ENCODE measurements around the gene SPDYE3. TPM values are rescaled to one million over a fixed set of nuclear protein-coding genes. Genes with fewer than 3 reads are reported as not detected.
"Not testable (repeated sequence)": the region's sequence is repeated elsewhere in the genome, so short reads cannot be mapped to it uniquely, and the experiment has no call there.

The SPDYE3 gene
- total and polyA plus RNA-seq, 2 of the 4 experiments (the other 2 are of a cell fraction), result not detected

DNA sequence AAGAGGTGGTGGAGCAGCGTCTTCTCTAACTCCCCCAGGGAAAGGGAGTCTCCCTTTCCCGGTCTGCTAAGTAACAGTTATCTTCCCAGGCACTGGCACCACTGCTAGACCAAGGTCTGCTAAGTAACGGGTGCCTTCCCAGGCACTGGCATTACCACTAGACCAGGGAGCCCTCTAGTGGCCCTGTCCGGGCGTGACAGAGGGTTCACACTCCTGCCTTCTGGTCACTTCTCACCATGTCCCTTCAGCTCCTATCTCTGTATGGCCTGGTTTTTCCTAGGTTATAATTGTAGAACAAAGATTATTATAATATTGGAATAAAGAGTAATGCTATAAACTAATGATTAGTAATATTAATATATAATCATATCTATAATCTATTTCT lies 37.8 kb downstream of the SPDYE3 start:
- H3K9me1 ChIP-seq (ENCODE audit: insufficient read depth, low read length); H2AK9ac ChIP-seq (replicated peaks; ENCODE audit: low read depth, low read length, poor library complexity); H4K8ac ChIP-seq (ENCODE audit: low read depth in 2 of 2, low read length in 2 of 2); H3K4me3 ChIP-seq (ENCODE audit: insufficient read depth, low read depth, low read length); H2AK5ac ChIP-seq (ENCODE audit: low read depth, low read length); POLR2A ChIA-PET (ENCODE audit: unreplicated experiment); H3K27me3 ChIP-seq (ENCODE audit: control insufficient read depth, insufficient read depth, low read length); CTCF ChIA-PET; H3K14ac ChIP-seq (replicated peaks; ENCODE audit: low read depth, low read length); H3K27ac ChIP-seq (ENCODE audit: insufficient read depth, low read length); H4K5ac ChIP-seq (ENCODE audit: low read depth, low read length); H4K20me1 ChIP-seq (ENCODE audit: insufficient read depth, low read length); BruUV-seq (replicated peaks); H3K56ac ChIP-seq (ENCODE audit: extremely low read depth, insufficient read depth, low read length); intact Hi-C loops (cut with micrococcal nuclease); H2AFZ ChIP-seq (replicated peaks; ENCODE audit: low read length, poor library complexity); dilution Hi-C loops (cut with HindIII; ENCODE audit: low sequenced_read_pairs, unreplicated experiment); H3K9ac ChIP-seq (ENCODE audit: low read depth, low read length); H3K4ac ChIP-seq (ENCODE audit: low read depth, low read length); H4K91ac ChIP-seq (ENCODE audit: insufficient read depth, low read depth, low read length); H2BK20ac ChIP-seq (ENCODE audit: low read depth, low read length); H2BK15ac ChIP-seq (ENCODE audit: low read depth, low read length); H3K23ac ChIP-seq (ENCODE audit: low read depth, low read length); H3K18ac ChIP-seq (ENCODE audit: low read depth, low read length); H2BK120ac ChIP-seq (ENCODE audit: low read depth, low read length); H3K4me1 ChIP-seq (ENCODE audit: control insufficient read depth, insufficient read depth, low read length); H2BK5ac ChIP-seq (ENCODE audit: low read depth, low read length, poor library complexity, severe bottlenecking); H3K9me3 ChIP-seq (ENCODE audit: control insufficient read depth, insufficient read depth, low read length); H3K4me2 ChIP-seq (ENCODE audit: low read depth, low read length): not testable (repeated sequence)
- ATAC-seq (ENCODE audit: low read depth) (peak; percentile 58), DNase-seq (peak; percentile 53)
- no CpG with 5 or more reads among the region's 5 CpGs for WGBS, 2 experiments (ENCODE audit: extremely low coverage in 2 of 2, insufficient read length in 1 of 2)
- Histone ChIP-seq H3K36me3 (ENCODE audit: control insufficient read depth, insufficient read depth, low read length) (peaks cover 38% of the 10 kb centered on the region), H3K79me1 (ENCODE audit: low read depth in 1 of 2, low read length in 2 of 2) (peaks cover 21 to 23% of the 10 kb centered on the region in 2 experiments)
- TF ChIP-seq, protein P1, sequence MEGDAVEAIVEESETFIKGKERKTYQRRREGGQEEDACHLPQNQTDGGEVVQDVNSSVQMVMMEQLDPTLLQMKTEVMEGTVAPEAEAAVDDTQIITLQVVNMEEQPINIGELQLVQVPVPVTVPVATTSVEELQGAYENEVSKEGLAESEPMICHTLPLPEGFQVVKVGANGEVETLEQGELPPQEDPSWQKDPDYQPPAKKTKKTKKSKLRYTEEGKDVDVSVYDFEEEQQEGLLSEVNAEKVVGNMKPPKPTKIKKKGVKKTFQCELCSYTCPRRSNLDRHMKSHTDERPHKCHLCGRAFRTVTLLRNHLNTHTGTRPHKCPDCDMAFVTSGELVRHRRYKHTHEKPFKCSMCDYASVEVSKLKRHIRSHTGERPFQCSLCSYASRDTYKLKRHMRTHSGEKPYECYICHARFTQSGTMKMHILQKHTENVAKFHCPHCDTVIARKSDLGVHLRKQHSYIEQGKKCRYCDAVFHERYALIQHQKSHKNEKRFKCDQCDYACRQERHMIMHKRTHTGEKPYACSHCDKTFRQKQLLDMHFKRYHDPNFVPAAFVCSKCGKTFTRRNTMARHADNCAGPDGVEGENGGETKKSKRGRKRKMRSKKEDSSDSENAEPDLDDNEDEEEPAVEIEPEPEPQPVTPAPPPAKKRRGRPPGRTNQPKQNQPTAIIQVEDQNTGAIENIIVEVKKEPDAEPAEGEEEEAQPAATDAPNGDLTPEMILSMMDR (conservative IDR thresholded peaks at IDR 0.05; ENCODE audit: low read depth, low read length), result peak; percentile 35; the same call in 1 of the 2 replicates
- TF ChIP-seq SMC3 (IDR thresholded peaks at IDR 0.05; ENCODE audit: low read depth, low read length) (peak; percentile 16; the same call in 1 of the 2 replicates), RAD21 (IDR thresholded peaks at IDR 0.05; ENCODE audit: low read length) (peak; percentile 19; the same call in 1 of the 2 replicates)
- in situ Hi-C loops (cut with MboI; ENCODE audit: low sequenced_read_pairs), result loop anchor here (10.0 kb wide), 1 partner anchor 210 kb away; no protein-coding TSS in a partner anchor
